WTC11 (cell line): Measurements from ENCODE around the gene CDH13. TPM values are rescaled to one million over a fixed set of nuclear protein-coding genes. Genes with fewer than 3 reads are reported as not detected.

Experiments used
- ATAC-seq: fragments of 200-7000 bp; cut with Tn5 transposase; 2 replicates; pipeline ENCODE4 v1.10.0; 2021; ENCODE audit warnings: mild to moderate bottlenecking, moderate library complexity
- CTCF ChIA-PET: fragments of 300-600 bp; sonication (Branson Sonifier 250); formaldehyde crosslinking; loops from one replicate; lab custom pipeline; 2021; ENCODE audit warnings: antibody characterized with exemption; lab: Charles Lee
- POLR2A ChIA-PET: fragments of 350-600 bp; sonication (Branson Sonifier 250); formaldehyde crosslinking; loops from one replicate; lab custom pipeline; 2021; ENCODE audit warnings: antibody characterized with exemption; lab: Charles Lee
- DNase-seq: peaks from one replicate; pipeline ENCODE4 v3.0.0; 2021; ENCODE audit warnings: low spot score
- H3K27ac Mint-ChIP-seq: 2 replicates; pipeline ENCODE4 v1.8.0; 2021; ENCODE audit warnings: mixed read lengths
- H3K27me3 Mint-ChIP-seq: 2 replicates; pipeline ENCODE4 v1.8.0; 2021; ENCODE audit warnings: low read depth, mild to moderate bottlenecking, moderate library complexity, mixed read lengths
- H3K36me3 Mint-ChIP-seq: 2 replicates; pipeline ENCODE4 v1.8.0; 2021; ENCODE audit warnings: mixed read lengths
- H3K4me1 Mint-ChIP-seq: 2 replicates; pipeline ENCODE4 v1.8.0; 2022; ENCODE audit warnings: mixed read lengths
- H3K4me3 Mint-ChIP-seq: 2 replicates; pipeline ENCODE4 v1.8.0; 2021; ENCODE audit warnings: mild to moderate bottlenecking, moderate library complexity, mixed read lengths
- H3K9me3 Mint-ChIP-seq: 2 replicates; pipeline ENCODE4 v1.8.0; 2021; ENCODE audit warnings: mixed read lengths
- CBFB ChIP-seq: sonication (generic); formaldehyde crosslinking; IDR thresholded peaks from 2 replicates; pipeline ENCODE4 v1.8.1; 2022; ENCODE audit warnings: mild to moderate bottlenecking, low read depth, missing genetic modification reagents
- ELF4 ChIP-seq: sonication (generic); formaldehyde crosslinking; IDR thresholded peaks from 2 replicates; pipeline ENCODE4 v1.8.1; 2022; ENCODE audit warnings: low read depth, mild to moderate bottlenecking, moderate library complexity, missing genetic modification reagents
- FOXJ3 ChIP-seq: sonication (generic); formaldehyde crosslinking; IDR thresholded peaks from 2 replicates; pipeline ENCODE4 v1.9.0; 2021; ENCODE audit warnings: missing genetic modification reagents, mild to moderate bottlenecking, borderline replicate concordance
- FOXK1 ChIP-seq: sonication (generic); formaldehyde crosslinking; IDR thresholded peaks from 2 replicates; pipeline ENCODE4 v1.8.0; 2022; ENCODE audit warnings: mild to moderate bottlenecking, moderate library complexity, missing genetic modification reagents
- GABPB1 ChIP-seq: sonication (generic); formaldehyde crosslinking; IDR thresholded peaks from 2 replicates; pipeline ENCODE4 v1.8.1; 2023; ENCODE audit warnings: mild to moderate bottlenecking, missing genetic modification reagents
- JAZF1 ChIP-seq: fragments of 250-450 bp; sonication (Bioruptor Pico); IDR thresholded peaks from 2 replicates; pipeline ENCODE4 v1.9.0; 2021; ENCODE audit warnings: moderate library complexity, mild to moderate bottlenecking, inconsistent platforms
- MLX ChIP-seq: sonication (generic); formaldehyde crosslinking; IDR thresholded peaks from 2 replicates; pipeline ENCODE4 v1.8.1; 2023; ENCODE audit warnings: mild to moderate bottlenecking, missing genetic modification reagents, moderate library complexity
- NFYB ChIP-seq: sonication (generic); formaldehyde crosslinking; conservative IDR thresholded peaks from 2 replicates; pipeline ENCODE4 v1.8.0; 2022; ENCODE audit warnings: low read depth, missing genetic modification reagents
- NR1H2 ChIP-seq: sonication (generic); formaldehyde crosslinking; IDR thresholded peaks from 2 replicates; pipeline ENCODE4 v1.9.0; 2021; ENCODE audit warnings: mild to moderate bottlenecking, moderate library complexity, missing genetic modification reagents
- RORB ChIP-seq: fragments of 250-450 bp; sonication (Bioruptor Pico); IDR thresholded peaks from 2 replicates; pipeline ENCODE4 v1.9.0; 2021; ENCODE audit warnings: mild to moderate bottlenecking
- SOX15 ChIP-seq: fragments of 250-450 bp; sonication (Bioruptor Pico); IDR thresholded peaks from 2 replicates; pipeline ENCODE4 v1.9.0; 2021; ENCODE audit warnings: mild to moderate bottlenecking
- TP53 ChIP-seq: sonication (generic); formaldehyde crosslinking; IDR thresholded peaks from 2 replicates; pipeline ENCODE4 v1.8.1; 2023; ENCODE audit warnings: mild to moderate bottlenecking, missing genetic modification reagents
- ZBTB21 ChIP-seq: sonication (generic); formaldehyde crosslinking; IDR thresholded peaks from 2 replicates; pipeline ENCODE4 v1.8.1; 2023; ENCODE audit warnings: mild to moderate bottlenecking, missing genetic modification reagents, borderline replicate concordance
- ZBTB43 ChIP-seq: sonication (generic); formaldehyde crosslinking; IDR thresholded peaks from 2 replicates; pipeline ENCODE4 v1.8.1; 2023; ENCODE audit warnings: mild to moderate bottlenecking, missing genetic modification reagents
- ZNF263 ChIP-seq: sonication (generic); formaldehyde crosslinking; IDR thresholded peaks from 2 replicates; pipeline ENCODE4 v1.8.1; 2022; ENCODE audit warnings: low read depth, mild to moderate bottlenecking, moderate library complexity, missing genetic modification reagents
- ZNF281 ChIP-seq: sonication (generic); formaldehyde crosslinking; IDR thresholded peaks from 2 replicates; pipeline ENCODE4 v1.8.0; 2023; ENCODE audit warnings: mild to moderate bottlenecking, missing genetic modification reagents
- ZNF416 ChIP-seq: fragments of 250-450 bp; sonication (Bioruptor Pico); IDR thresholded peaks from 2 replicates; pipeline ENCODE4 v1.9.0; 2021; ENCODE audit warnings: mild to moderate bottlenecking, inconsistent platforms
- ZNF532 ChIP-seq: fragments of 250-450 bp; sonication (Bioruptor Pico); IDR thresholded peaks from 2 replicates; pipeline ENCODE4 v1.9.0; 2021; ENCODE audit warnings: mild to moderate bottlenecking, borderline replicate concordance
- total RNA-seq: library from RNA; stranded (reverse); gene quantifications from 3 replicates; pipeline ENCODE4 v1.2.3, GENCODE V29; 2021
- TF ChIP-seq, protein P1 (sequence below): sonication (generic); formaldehyde crosslinking; conservative IDR thresholded peaks from 2 replicates; pipeline ENCODE4 v1.8.1; 2023; ENCODE audit warnings: mild to moderate bottlenecking, low read depth, missing genetic modification reagents, moderate library complexity
- TF ChIP-seq, protein P2 (sequence below): sonication (generic); formaldehyde crosslinking; IDR thresholded peaks from 2 replicates; pipeline ENCODE4 v1.8.1; 2022; ENCODE audit warnings: low read depth, mild to moderate bottlenecking, moderate library complexity, missing genetic modification reagents, borderline replicate concordance

The CDH13 gene
- total RNA-seq, 1 experiment from 2014 or later, result 0.81 TPM

DNA sequence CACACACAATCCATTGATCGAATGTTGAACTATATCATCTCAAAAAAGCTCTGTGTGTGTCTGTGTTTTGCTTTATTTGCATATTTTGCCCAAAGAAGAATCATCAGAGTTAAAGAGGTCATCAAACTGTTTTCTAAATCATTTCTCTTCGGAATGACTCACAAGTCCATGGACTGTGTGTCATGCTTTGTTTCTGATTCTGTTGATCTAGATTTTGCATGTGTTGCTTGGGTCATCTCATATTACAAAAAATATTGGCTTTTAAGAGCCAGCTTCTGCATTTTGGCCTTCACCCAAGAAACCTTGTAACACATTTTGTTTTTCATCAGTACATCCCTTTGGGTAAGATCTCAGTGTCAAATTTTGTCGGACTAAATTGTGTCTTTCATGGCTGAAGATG, 709.8 kb downstream of the CDH13 start (continued):
- no peak for TF ChIP-seq JAZF1 (CRISPR knock-in tag)
- no peak for TF ChIP-seq SOX15 (CRISPR knock-in tag)
- no peak for TF ChIP-seq NFYB (CRISPR knock-in tag)
- no peak for TF ChIP-seq FOXK1 (CRISPR knock-in tag)
- no peak for TF ChIP-seq CBFB (CRISPR knock-in tag)

DNA sequence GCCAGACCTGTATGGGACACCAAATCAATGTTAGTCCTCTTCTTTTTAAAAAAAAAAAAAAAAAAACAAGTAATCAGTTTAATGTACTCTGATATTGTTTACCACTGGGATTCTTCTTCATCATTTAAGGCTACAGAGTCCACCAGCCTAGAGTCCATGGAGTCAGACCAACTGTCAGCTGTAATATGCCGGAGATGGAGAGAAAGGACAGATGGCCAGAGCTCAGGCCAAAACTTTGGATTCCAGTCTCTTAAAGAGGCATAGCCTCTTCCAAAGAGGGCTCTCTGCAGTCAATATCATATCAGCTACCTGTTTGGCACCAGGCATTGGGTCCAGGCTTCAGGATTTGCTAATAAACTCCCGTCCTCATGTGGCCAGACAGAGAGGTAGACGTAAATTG, 711.4 kb downstream of the CDH13 start:
- H3K9me3 Mint-ChIP-seq, result peaks cover 3% of the 10 kb centered on the region; the same call in 1 of the 2 replicates
- TF ChIP-seq ZBTB21 (CRISPR knock-in tag) (no peak), ZNF263 (CRISPR knock-in tag) (no peak), FOXJ3 (CRISPR knock-in tag) (no peak), ZNF532 (no peak), ZNF281 (CRISPR knock-in tag) (no peak), CBFB (CRISPR knock-in tag) (no peak), ELF4 (CRISPR knock-in tag) (no peak), GABPB1 (CRISPR knock-in tag) (no peak), NR1H2 (no peak)
- TF ChIP-seq, protein P1, sequence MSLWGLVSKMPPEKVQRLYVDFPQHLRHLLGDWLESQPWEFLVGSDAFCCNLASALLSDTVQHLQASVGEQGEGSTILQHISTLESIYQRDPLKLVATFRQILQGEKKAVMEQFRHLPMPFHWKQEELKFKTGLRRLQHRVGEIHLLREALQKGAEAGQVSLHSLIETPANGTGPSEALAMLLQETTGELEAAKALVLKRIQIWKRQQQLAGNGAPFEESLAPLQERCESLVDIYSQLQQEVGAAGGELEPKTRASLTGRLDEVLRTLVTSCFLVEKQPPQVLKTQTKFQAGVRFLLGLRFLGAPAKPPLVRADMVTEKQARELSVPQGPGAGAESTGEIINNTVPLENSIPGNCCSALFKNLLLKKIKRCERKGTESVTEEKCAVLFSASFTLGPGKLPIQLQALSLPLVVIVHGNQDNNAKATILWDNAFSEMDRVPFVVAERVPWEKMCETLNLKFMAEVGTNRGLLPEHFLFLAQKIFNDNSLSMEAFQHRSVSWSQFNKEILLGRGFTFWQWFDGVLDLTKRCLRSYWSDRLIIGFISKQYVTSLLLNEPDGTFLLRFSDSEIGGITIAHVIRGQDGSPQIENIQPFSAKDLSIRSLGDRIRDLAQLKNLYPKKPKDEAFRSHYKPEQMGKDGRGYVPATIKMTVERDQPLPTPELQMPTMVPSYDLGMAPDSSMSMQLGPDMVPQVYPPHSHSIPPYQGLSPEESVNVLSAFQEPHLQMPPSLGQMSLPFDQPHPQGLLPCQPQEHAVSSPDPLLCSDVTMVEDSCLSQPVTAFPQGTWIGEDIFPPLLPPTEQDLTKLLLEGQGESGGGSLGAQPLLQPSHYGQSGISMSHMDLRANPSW (CRISPR knock-in tag), result no peak
- DNase-seq (no peak), ATAC-seq (no peak)
- no peaks in the 10 kb centered on the region for H3K27me3 Mint-ChIP-seq
- H3K4me3 Mint-ChIP-seq, result no peak overlapping the region
- peaks cover 18% of the 10 kb centered on the region for H3K4me1 Mint-ChIP-seq
- ChIA-PET POLR2A (no interaction called here), CTCF (interaction anchor here (0.8 kb wide), 1 partner anchor 18 kb away, joined by 3 read pairs; no protein-coding TSS in a partner anchor)
- no peaks in the 10 kb centered on the region for H3K36me3 Mint-ChIP-seq
- no peak overlapping the region for H3K27ac Mint-ChIP-seq

- H3K27ac Mint-ChIP-seq, result no peak overlapping the region; the same call in 1 of the 2 replicates
- ChIA-PET CTCF (no interaction called here), POLR2A (no interaction called here)
- ATAC-seq, result no peak
- no peaks in the 10 kb centered on the region for H3K27me3 Mint-ChIP-seq
- TF ChIP-seq TP53 (CRISPR knock-in tag), result no peak
- no peak for TF ChIP-seq MLX (CRISPR knock-in tag)
- TF ChIP-seq RORB (CRISPR knock-in tag), result no peak
- TF ChIP-seq, protein P2, sequence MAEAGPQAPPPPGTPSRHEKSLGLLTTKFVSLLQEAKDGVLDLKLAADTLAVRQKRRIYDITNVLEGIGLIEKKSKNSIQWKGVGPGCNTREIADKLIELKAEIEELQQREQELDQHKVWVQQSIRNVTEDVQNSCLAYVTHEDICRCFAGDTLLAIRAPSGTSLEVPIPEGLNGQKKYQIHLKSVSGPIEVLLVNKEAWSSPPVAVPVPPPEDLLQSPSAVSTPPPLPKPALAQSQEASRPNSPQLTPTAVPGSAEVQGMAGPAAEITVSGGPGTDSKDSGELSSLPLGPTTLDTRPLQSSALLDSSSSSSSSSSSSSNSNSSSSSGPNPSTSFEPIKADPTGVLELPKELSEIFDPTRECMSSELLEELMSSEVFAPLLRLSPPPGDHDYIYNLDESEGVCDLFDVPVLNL (CRISPR knock-in tag), result no peak
- TF ChIP-seq ZBTB43 (CRISPR knock-in tag), result no peak
- no peak for TF ChIP-seq ZNF416 (CRISPR knock-in tag)
- H3K4me3 Mint-ChIP-seq, result no peak overlapping the region
- H3K36me3 Mint-ChIP-seq, result no peaks in the 10 kb centered on the region
- DNase-seq, result no peak
- H3K4me1 Mint-ChIP-seq, result peaks cover 18% of the 10 kb centered on the region
- peaks cover 1% of the 10 kb centered on the region; the same call in 1 of the 2 replicates for H3K9me3 Mint-ChIP-seq
These were observed 712.2 kb downstream of the CDH13 start for GRCh38 chr16:83338941-83339340.
